Nephron progenitor cell (in vitro differentiated cells): ENCODE data around the gene MZF1.

Experiments used
- DNase-seq: peaks from one replicate; pipeline ENCODE4 v3.0.0; 2021
- H3K27ac Mint-ChIP-seq: 2 replicates; pipeline ENCODE4 v1.8.0; 2021; ENCODE audit warnings: mild to moderate bottlenecking, moderate library complexity, mixed read lengths
- H3K27me3 Mint-ChIP-seq: 2 replicates; pipeline ENCODE4 v1.8.0; 2021; ENCODE audit warnings: mild to moderate bottlenecking, low read depth, mixed read lengths; ENCODE audit not compliant: poor library complexity
- H3K36me3 Mint-ChIP-seq: 2 replicates; pipeline ENCODE4 v1.8.0; 2021; ENCODE audit warnings: low read depth, mixed read lengths
- H3K4me1 Mint-ChIP-seq: 2 replicates; pipeline ENCODE4 v1.8.0; 2021; ENCODE audit warnings: mixed read lengths
- H3K4me3 Mint-ChIP-seq: 2 replicates; pipeline ENCODE4 v1.8.0; 2021; ENCODE audit warnings: mild to moderate bottlenecking, moderate library complexity, mixed read lengths
- H3K9me3 Mint-ChIP-seq: 2 replicates; pipeline ENCODE4 v1.8.0; 2021; ENCODE audit warnings: mild to moderate bottlenecking, moderate library complexity, mixed read lengths
- TF ChIP-seq, protein P1 (sequence below): fragments of 200-600 bp; sonication (generic); IDR thresholded peaks from 2 replicates; pipeline ENCODE4 v1.5.0; 2021; ENCODE audit warnings: antibody characterized with exemption

MZF1 gene

DNA sequence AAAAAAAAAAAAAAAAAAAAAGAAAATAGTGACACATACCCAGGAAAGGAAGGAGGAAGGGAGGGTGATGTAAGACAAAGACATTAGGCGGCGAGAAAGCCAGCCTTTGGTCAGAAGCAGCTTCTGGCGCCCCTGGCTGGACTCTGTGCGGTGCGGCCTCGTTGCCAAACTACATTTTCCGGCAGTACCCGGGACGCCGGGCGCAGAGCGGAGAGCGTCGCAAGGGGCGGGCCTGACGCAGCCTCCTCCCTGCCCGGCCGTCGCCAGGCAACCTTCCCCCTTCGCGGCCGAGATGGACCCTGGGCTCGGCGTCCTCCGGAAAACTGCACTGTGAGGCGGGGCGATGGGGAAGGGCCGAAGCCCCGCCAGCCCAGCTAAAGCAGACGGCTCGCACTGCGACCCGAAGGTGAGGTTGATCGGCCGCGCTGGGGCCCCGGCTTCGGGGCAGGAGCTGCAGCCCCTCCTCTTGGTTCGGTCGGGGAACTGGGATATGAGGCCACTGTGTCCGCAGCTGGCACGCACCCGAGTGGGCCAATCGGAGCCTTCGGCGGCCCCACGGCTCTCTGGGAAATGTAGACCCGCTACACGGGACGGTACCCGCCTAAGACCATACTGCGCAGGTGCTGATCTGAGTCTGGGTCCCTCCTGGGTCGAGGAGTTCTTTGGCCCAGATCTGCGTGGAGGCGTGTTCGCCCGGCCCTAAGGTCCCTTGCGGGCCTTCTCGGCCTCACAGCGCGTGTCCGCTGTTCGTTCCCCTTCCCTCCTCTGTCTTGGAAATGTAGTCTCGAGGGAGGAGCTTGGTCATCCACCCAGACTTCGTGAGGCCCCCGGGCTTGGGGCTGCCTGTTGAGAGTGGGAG is 2.3 kb upstream of the MZF1 start:
- peaks cover 61% of the 10 kb centered on the region for H3K4me1 Mint-ChIP-seq
- no peaks in the 10 kb centered on the region for H3K9me3 Mint-ChIP-seq
- peaks cover 8% of the 10 kb centered on the region for H3K36me3 Mint-ChIP-seq

GRCh38 chr19:58573658-58574164 is 576 bp upstream of the MZF1 start:
- H3K27ac Mint-ChIP-seq: peak overlapping the region; percentile 100
- H3K9me3 Mint-ChIP-seq: no peaks in the 10 kb centered on the region

More for the DNA sequence above, 2.3 kb upstream of the MZF1 start:
- Mint-ChIP-seq H3K4me3 (peak overlapping the region; percentile 94), H3K27me3 (peaks cover 5% of the 10 kb centered on the region), H3K27ac (peak overlapping the region; percentile 97)
- DNase-seq: peak; percentile 88
- TF ChIP-seq, protein P1, sequence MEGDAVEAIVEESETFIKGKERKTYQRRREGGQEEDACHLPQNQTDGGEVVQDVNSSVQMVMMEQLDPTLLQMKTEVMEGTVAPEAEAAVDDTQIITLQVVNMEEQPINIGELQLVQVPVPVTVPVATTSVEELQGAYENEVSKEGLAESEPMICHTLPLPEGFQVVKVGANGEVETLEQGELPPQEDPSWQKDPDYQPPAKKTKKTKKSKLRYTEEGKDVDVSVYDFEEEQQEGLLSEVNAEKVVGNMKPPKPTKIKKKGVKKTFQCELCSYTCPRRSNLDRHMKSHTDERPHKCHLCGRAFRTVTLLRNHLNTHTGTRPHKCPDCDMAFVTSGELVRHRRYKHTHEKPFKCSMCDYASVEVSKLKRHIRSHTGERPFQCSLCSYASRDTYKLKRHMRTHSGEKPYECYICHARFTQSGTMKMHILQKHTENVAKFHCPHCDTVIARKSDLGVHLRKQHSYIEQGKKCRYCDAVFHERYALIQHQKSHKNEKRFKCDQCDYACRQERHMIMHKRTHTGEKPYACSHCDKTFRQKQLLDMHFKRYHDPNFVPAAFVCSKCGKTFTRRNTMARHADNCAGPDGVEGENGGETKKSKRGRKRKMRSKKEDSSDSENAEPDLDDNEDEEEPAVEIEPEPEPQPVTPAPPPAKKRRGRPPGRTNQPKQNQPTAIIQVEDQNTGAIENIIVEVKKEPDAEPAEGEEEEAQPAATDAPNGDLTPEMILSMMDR: no peak

DNA sequence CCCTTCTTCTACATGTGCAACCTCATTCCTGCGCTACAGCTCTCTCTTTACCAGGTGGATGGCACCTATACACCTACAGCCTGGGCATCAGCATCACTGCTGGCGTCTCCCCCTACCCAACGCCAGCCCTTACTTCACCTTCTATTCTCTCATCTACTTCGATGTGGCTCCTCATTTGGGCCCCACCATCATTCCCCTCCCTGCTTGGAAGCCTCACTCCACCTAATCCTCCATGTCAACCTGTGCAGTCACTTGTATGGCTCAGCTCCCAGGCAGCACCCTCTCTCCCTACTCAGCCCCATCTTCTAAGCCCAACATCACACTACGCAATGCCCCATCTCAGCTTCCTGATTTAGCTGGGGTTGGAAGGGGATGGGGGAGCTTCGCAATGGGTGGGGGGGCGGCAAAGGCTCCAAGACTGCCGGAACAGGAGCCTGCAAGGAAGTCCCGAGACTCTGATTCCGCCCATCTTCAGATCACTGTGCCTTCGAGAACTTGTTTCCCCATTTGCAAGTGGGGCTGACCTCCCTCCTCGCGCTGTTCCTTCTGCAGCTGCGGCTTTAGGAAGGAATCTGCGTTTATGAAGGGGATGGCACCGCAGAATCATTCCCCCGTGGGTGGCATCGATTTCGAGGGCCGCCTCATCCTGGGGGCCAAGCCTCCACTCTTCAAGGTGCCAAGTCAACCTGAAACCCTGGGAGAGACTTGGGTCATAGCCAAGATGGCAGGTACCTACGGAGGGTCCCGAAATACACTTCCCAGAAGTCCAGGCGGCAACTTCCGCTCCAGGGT is 913 bp downstream of the MZF1 start:
- Mint-ChIP-seq H3K27ac (no peak overlapping the region), H3K4me1 (peaks cover 36% of the 10 kb centered on the region), H3K9me3 (no peaks in the 10 kb centered on the region), H3K27me3 (peaks cover 5% of the 10 kb centered on the region), H3K36me3 (peaks cover 14% of the 10 kb centered on the region), H3K4me3 (peak overlapping the region; percentile 90)
- DNase-seq: no peak
- TF ChIP-seq, protein P1: no peak

More at GRCh38 chr19:58573658-58574164, 576 bp upstream of the MZF1 start:
- peak overlapping the region; percentile 90 for H3K4me3 Mint-ChIP-seq
- peaks cover 49% of the 10 kb centered on the region for H3K4me1 Mint-ChIP-seq
- peaks cover 9% of the 10 kb centered on the region for H3K36me3 Mint-ChIP-seq
- no peak for DNase-seq
- TF ChIP-seq, protein P1: no peak
- H3K27me3 Mint-ChIP-seq: peaks cover 5% of the 10 kb centered on the region

DNA sequence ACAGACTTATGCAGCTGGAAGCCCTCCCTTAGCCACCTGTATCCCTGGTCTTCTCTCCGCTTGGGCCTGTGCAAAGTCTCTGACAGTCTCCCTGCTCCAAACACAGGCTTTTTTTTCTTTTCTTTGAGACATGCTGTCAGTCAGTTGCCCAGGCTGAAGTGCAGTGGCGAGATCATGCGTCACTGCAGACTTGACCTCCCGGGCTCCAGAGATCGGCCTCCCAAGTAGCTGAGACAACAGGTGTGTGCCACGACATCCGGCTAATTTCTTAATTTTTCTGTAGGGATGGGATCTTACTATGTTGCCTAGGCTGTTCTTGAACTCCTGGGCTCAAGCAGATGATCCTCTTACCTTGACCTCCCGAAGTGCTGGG is 1.6 kb downstream of the MZF1 start:
- H3K4me3 Mint-ChIP-seq: peak overlapping the region; percentile 90
- H3K27me3 Mint-ChIP-seq: peaks cover 5% of the 10 kb centered on the region
- no peaks in the 10 kb centered on the region for H3K9me3 Mint-ChIP-seq
- peaks cover 14% of the 10 kb centered on the region for H3K36me3 Mint-ChIP-seq
- peaks cover 36% of the 10 kb centered on the region for H3K4me1 Mint-ChIP-seq
- TF ChIP-seq, protein P1: no peak
- no peak overlapping the region for H3K27ac Mint-ChIP-seq
- DNase-seq: no peak

GRCh38 chr19:58570770-58571574 is 2.2 kb downstream of the MZF1 start:
- no peak overlapping the region for H3K27ac Mint-ChIP-seq
- peaks cover 14% of the 10 kb centered on the region for H3K36me3 Mint-ChIP-seq
- DNase-seq: no peak
- H3K4me1 Mint-ChIP-seq: peaks cover 30% of the 10 kb centered on the region
- H3K9me3 Mint-ChIP-seq: no peaks in the 10 kb centered on the region
- TF ChIP-seq, protein P1: no peak
- no peak overlapping the region for H3K4me3 Mint-ChIP-seq
- peaks cover 5% of the 10 kb centered on the region for H3K27me3 Mint-ChIP-seq
